Tibial nerve (tissue), 4 donors: ENCODE data around the gene JADE1. TPM values are rescaled to one million over a fixed set of nuclear protein-coding genes. Genes with fewer than 3 reads are reported as not detected.

Experiments used
- DNase-seq, 2 donors: peaks; one replicate each; pipeline ENCODE4 v3.0.0-alpha.2; 2019; ENCODE audit warnings: low spot score in 2 of 2
- H3K27ac ChIP-seq, 4 donors: fragments of 200-600 bp; sonication (generic) in 3 of 4; one replicate each; pipeline ENCODE4 v1.5.1; 2017 to 2019; ENCODE audit warnings: mild to moderate bottlenecking in 1 of 4
- H3K27me3 ChIP-seq, 2 donors: fragments of 200-600 bp; sonication (generic) in 1 of 2; one replicate each; pipeline versions ENCODE4 v1.5.1 to v1.6.0; 2017 to 2019
- H3K36me3 ChIP-seq, 3 donors: fragments of 200-600 bp; sonication (generic); one replicate each; pipeline ENCODE4 v1.5.1; 2018 to 2019
- H3K4me1 ChIP-seq, 4 donors: fragments of 200-600 bp; sonication (generic) in 3 of 4; one replicate each; pipeline ENCODE4 v1.5.1; 2017 to 2019
- H3K4me3 ChIP-seq, 4 donors: fragments of 200-600 bp; sonication (generic) in 3 of 4; one replicate each; pipeline ENCODE4 v1.5.1; 2017 to 2019; ENCODE audit warnings: mild to moderate bottlenecking in 1 of 4, moderate library complexity in 1 of 4
- H3K9me3 ChIP-seq, 4 donors: fragments of 200-600 bp; sonication (generic) in 3 of 4; one replicate each; pipeline ENCODE4 v1.5.1; 2017 to 2019
- EP300 ChIP-seq, 2 donors: sonication (generic); formaldehyde crosslinking; IDR thresholded peaks; one replicate each; pipeline ENCODE4 v1.6.1; 2017; ENCODE audit warnings: antibody characterized with exemption in 2 of 2, mild to moderate bottlenecking in 1 of 2
- POLR2A ChIP-seq, 2 donors: fragments of 450-650 bp; IDR thresholded peaks; one replicate each; pipeline ENCODE4 v1.6.1; 2017; ENCODE audit warnings: antibody characterized with exemption in 2 of 2, mild to moderate bottlenecking in 2 of 2, moderate library complexity in 2 of 2
- WGBS, 2 donors: methylation state at CpG; one replicate each; pipeline ENCODE4 v1.1.5; 2018; 5-methylcytosine and 5-hydroxymethylcytosine counted together
- total RNA-seq, 4 donors: library from RNA; depleted of rRNA; stranded (reverse); fragments of >200 nt; gene quantifications; one replicate each; pipeline ENCODE4 v1.1.0, GENCODE V29; 2016
- TF ChIP-seq, protein P1 (sequence below), 5 experiments: fragments of 200-600 bp in 3 of 5; fragments of 450-650 bp in 2 of 5; sonication (generic) in 3 of 5; IDR thresholded peaks; one replicate each; pipeline ENCODE4 v1.5.1; 2016 to 2019; ENCODE audit warnings: antibody characterized with exemption in 5 of 5, mild to moderate bottlenecking in 3 of 5, moderate library complexity in 2 of 5

The JADE1 gene
- total RNA-seq: 10 to 100 TPM; 55.7 to 68.7 (median 65.8) TPM

DNA sequence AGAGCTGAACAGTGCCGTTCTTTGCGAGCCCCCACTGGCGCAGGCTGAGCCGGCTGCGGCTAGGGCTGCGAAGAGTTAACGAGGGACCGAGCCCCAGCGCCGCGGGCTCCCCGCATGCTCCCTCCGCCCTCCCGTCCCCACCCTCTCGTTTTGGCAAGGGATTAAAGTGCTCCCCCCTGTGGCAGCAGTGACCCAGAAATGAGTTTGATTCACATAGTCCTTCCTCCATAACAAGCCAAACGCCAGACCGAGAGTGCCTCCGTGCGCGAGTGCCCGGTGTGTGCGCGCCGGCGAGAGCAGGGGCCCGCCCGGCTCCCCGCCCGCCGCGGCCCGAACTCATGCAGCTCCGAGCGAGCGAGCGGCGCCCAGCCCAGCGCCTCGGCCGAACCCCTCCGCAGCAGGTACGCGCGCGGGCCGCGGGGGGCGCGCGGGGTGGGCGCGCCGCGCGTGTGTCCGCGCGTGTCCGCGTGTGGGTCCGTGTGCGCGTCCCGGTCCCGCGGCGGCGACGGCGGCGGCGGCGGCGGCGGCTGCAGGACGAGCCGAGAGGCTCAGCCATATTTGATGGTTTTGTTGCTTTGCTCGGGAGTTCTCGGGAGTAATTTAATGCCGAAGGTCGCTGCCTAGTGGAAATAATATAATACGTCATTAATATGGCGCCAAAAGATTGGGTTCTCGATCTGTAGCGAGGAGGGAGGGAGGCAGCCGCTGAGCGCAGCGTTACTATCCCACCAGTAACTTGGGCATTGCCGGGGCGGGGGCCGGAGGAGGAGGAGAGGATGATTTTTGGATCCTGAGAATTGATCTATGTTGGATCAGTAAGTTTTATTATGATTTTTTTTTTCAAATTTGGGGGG, at the start of gene JADE1:
Gene JADE1, plus strand, starts transcription at position 224 of the 854 bp plus-strand sequence. CDS start 22,059 bp downstream, outside the sequence.
- H3K9me3 ChIP-seq: no peaks in the 10 kb centered on the region
- peak; percentile 90 to 97 for DNase-seq
- H3K4me3 ChIP-seq: peak within 1 kb of the TSS; percentile 81 to 97 (median 92)
- peak; percentile 21 to 87 for TF ChIP-seq EP300 (IDR thresholded peaks at IDR 0.05)
- peak; percentile 25 to 64 for TF ChIP-seq POLR2A (IDR thresholded peaks at IDR 0.05)
- TF ChIP-seq, protein P1, sequence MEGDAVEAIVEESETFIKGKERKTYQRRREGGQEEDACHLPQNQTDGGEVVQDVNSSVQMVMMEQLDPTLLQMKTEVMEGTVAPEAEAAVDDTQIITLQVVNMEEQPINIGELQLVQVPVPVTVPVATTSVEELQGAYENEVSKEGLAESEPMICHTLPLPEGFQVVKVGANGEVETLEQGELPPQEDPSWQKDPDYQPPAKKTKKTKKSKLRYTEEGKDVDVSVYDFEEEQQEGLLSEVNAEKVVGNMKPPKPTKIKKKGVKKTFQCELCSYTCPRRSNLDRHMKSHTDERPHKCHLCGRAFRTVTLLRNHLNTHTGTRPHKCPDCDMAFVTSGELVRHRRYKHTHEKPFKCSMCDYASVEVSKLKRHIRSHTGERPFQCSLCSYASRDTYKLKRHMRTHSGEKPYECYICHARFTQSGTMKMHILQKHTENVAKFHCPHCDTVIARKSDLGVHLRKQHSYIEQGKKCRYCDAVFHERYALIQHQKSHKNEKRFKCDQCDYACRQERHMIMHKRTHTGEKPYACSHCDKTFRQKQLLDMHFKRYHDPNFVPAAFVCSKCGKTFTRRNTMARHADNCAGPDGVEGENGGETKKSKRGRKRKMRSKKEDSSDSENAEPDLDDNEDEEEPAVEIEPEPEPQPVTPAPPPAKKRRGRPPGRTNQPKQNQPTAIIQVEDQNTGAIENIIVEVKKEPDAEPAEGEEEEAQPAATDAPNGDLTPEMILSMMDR (IDR thresholded peaks at IDR 0.05): peak; percentile 62 to 85 (median 68)
- peaks cover 0 to 24% (median 3%) of the 10 kb centered on the region in 4 donors for H3K4me1 ChIP-seq
- 0% methylated on average over 41 to 84 of the region's 91 CpGs for WGBS, 2 donors
- no peaks in the 10 kb centered on the region for H3K36me3 ChIP-seq
- no peaks in the 10 kb centered on the region for H3K27me3 ChIP-seq
- H3K27ac ChIP-seq: peak within 1 kb of the TSS; percentile 89 to 98 (median 96)

DNA sequence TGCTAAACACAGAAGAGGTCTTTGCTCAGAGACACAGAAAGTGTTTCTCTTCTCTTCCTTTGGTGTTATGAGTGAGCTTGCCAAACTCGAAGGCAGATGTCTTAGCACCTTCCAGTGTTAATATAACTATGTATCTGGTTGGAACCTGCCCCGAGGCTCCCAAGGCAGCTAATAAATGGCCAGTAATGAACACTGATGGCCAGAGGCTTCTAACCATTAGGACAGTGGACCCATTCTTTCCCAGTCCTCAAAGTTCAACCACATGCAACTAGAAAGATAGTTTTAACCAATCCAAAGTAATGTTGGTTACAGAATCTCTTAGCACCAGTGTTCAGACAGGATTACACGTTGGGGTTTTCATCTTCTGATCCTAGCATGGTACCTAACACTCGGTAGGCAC, 42.7 kb upstream of the JADE1 start:
- TF ChIP-seq, protein P1 (IDR thresholded peaks at IDR 0.05): no peak
- TF ChIP-seq EP300 (IDR thresholded peaks at IDR 0.05) (no peak), POLR2A (IDR thresholded peaks at IDR 0.05) (no peak)
- DNase-seq: no peak
- WGBS, 2 donors: 57 to 58% methylated on average over 4 of the region's 4 CpGs

DNA sequence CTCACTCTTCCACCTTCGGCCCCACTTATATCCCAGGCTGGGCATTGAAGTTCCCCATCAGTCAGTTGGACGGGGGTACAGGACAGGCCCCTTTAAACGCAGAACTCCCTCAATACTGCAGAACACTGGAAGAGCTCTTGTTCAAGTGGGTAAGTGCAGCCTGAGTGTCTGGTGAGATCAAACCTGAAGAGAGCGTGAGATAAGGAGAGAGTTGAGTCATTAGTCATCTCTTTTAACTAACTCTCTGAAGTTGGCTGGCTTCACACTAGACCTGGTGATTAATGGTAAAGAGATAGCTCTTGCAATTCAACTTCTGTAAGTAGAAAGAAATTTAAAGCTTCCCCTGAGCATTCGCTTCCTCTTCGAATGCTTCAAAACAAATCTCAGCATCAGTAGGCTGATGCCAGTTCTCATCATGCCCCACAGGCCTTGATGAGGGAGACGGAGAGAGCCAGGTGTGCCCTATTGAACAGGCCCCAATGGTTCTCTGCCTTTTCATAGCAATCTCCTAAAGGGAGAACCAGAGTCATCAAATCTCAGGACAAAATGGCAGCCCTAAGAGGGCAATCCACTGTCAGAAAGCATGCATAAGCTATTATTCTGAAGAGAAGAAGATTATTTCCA, 41.0 kb upstream of the JADE1 start:
- no peaks in the 10 kb centered on the region for H3K36me3 ChIP-seq
- no peaks in the 10 kb centered on the region for H3K4me1 ChIP-seq
- H3K4me3 ChIP-seq: no peak overlapping the region
- no peak overlapping the region for H3K27ac ChIP-seq
- H3K9me3 ChIP-seq: no peaks in the 10 kb centered on the region
- H3K27me3 ChIP-seq: no peaks in the 10 kb centered on the region
- DNase-seq: no peak
- TF ChIP-seq EP300 (IDR thresholded peaks at IDR 0.05) (no peak), POLR2A (IDR thresholded peaks at IDR 0.05) (no peak)
- TF ChIP-seq, protein P1 (IDR thresholded peaks at IDR 0.05): no peak
- 89 to 94% methylated on average over 7 of the region's 7 CpGs for WGBS, 2 donors

More for the DNA sequence above, 42.7 kb upstream of the JADE1 start:
- Histone ChIP-seq H3K4me3 (no peak overlapping the region), H3K27ac (no peak overlapping the region), H3K9me3 (no peaks in the 10 kb centered on the region), H3K4me1 (no peaks in the 10 kb centered on the region), H3K27me3 (no peaks in the 10 kb centered on the region), H3K36me3 (no peaks in the 10 kb centered on the region)

DNA sequence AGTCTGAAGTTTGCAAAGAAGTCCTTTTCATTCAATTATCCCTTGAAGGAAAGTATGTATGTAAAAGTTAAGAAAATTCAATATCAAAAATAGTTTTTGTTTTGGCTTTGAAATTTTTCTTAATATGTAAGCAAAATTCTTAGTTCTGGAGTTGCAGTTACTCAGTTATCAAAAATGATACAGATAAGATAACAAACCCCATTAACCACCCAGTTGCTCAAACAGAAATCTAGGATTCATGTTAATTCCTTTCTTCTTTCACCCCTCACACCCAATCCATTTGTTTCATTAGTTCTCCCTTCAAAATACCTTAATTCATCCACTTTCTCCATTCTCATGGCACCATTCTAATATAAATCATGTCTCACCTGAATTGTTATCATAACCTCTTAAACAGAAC, 40.5 kb upstream of the JADE1 start:
- Histone ChIP-seq H3K36me3 (no peaks in the 10 kb centered on the region), H3K4me3 (no peak overlapping the region), H3K27me3 (no peaks in the 10 kb centered on the region), H3K9me3 (no peaks in the 10 kb centered on the region), H3K4me1 (no peaks in the 10 kb centered on the region), H3K27ac (no peak overlapping the region)
- no peak for DNase-seq
- TF ChIP-seq, protein P1 (IDR thresholded peaks at IDR 0.05): no peak
- TF ChIP-seq EP300 (IDR thresholded peaks at IDR 0.05): no peak

DNA sequence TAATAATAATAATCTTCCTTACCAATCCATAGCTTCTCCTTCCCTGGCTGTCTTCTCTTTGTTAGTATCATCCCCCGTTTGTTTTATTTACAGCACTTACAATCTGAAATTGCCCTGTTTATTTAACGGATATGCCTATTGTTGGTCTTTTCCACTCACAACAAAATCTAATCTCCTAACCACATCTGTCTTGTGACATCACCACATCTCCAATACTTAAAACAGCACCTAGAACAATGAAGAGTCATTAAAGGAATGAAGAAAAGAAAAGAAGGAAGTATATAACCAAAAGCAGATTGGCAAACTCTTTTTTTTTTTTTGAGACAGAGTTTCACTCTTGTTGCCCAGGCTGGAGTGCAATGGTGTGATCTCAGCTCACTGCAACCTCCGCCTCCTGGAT, 38.7 kb upstream of the JADE1 start:
- no peaks in the 10 kb centered on the region for H3K27me3 ChIP-seq
- no peaks in the 10 kb centered on the region for H3K36me3 ChIP-seq
- H3K27ac ChIP-seq: no peak overlapping the region
- TF ChIP-seq POLR2A (IDR thresholded peaks at IDR 0.05): no peak
- no peak for TF ChIP-seq EP300 (IDR thresholded peaks at IDR 0.05)
- TF ChIP-seq, protein P1 (IDR thresholded peaks at IDR 0.05): no peak
- DNase-seq: no peak
- no peaks in the 10 kb centered on the region for H3K9me3 ChIP-seq
- no peak overlapping the region for H3K4me3 ChIP-seq
- 70 to 89% methylated on average over 3 of the region's 3 CpGs for WGBS, 2 donors
- H3K4me1 ChIP-seq: no peaks in the 10 kb centered on the region
